CD4-positive, alpha-beta T cell treated with Interleukin-2 at 100 ng/mL for 4 hours (primary cell): Measurements from ENCODE around the gene CAAP1.
"Not testable (repeated sequence)": the region's sequence is repeated elsewhere in the genome, so short reads cannot be mapped to it uniquely, and the experiment has no call there.

Experiments
- DNase-seq: peaks from one replicate; pipeline ENCODE4 v3.0.0-alpha.2; 2020; ENCODE audit warnings: low spot score

The CAAP1 gene

DNA sequence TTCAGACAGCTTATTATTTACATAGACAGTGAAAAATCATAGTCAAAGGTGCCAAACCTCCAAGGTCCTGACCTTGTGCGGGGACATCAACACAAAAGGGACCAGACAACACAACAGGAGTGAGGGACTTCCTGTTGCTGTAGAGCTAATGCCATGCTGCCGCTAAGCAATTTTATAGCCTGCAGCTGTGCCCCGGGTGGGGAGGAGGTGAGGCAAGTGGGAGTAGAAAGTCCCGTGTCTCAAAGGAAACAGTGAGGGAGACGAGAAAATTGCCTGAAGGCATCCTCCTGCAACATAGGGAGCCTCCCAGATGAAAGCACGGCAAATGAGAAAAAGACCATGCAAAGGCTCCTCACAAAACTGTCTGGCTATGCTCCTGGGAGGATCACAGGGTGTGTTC, 58.8 kb downstream of the CAAP1 start:
- no peak for DNase-seq

GRCh38 chr9:26828391-26828955, 64.1 kb downstream of the CAAP1 start:
- DNase-seq = not testable (repeated sequence)

DNA sequence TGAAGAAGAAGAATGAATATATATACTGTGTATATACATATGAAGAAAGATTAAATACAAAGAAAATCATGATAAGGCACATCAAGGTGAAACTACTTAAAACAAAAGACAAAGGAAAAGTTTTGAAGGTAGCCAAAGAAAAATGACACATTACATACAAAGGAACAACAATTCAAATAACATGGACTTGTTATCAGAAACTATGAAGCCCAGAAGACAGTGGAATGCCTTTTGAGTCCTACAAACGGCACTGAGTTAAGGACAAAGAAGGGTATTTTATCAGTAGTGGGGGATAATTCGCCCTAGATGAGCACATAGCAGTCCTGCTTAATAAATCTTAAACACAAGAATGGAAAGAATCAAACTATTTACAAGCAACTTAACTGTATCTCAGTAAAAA, 77.8 kb downstream of the CAAP1 start:
- no peak for DNase-seq

- no peak for DNase-seq
Observed at GRCh38 chr9:26813247-26813646, 79.4 kb downstream of the CAAP1 start.

- no peak for DNase-seq
Observed at GRCh38 chr9:26812217-26812616, 80.4 kb downstream of the CAAP1 start.

- DNase-seq = no peak
Observed at GRCh38 chr9:26811106-26811505, 81.5 kb downstream of the CAAP1 start.

DNA sequence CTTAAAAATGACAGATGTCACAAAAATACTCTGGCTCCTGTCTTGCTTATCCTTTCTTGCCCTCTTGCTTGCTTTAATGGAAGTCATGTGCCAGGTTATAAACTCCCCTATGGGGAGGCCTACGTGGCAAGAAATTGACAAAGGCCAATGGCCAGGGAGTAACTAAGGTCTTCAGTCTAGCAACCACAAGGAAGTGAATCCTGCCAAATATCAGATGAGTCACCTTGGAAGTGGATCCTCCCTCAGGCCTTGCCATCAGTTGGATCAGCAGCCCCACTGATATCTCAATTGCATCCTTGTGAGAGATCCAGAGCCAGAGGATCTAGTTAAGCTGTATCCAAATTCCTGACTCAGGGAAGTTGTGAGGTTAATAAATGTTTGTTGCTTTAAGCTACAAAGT, 82.8 kb downstream of the CAAP1 start:
- no peak for DNase-seq

- no peak for DNase-seq
Observed at GRCh38 chr9:26807161-26807560, 85.4 kb downstream of the CAAP1 start.

GRCh38 chr9:26802921-26803320, 89.7 kb downstream of the CAAP1 start:
- DNase-seq = no peak

DNA sequence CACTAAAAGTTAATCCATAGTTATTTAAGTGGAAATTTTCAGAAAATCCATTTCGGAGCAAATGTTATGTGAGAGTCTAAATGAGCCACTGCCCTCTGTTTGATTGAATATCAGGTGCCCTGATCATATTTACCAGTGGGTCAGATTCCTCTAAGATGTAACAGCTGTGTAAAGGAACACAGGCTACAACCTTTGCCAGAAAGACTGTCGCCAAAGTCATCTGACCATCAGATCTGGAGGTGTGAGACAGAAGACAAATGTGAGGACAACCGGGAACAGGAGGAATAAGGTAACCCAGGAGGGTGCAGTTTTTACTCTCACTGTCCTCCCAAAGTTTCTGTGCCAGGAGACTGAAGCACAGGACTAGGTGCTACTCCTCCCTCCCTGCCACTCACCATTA, 90.8 kb downstream of the CAAP1 start:
- DNase-seq = no peak

DNA sequence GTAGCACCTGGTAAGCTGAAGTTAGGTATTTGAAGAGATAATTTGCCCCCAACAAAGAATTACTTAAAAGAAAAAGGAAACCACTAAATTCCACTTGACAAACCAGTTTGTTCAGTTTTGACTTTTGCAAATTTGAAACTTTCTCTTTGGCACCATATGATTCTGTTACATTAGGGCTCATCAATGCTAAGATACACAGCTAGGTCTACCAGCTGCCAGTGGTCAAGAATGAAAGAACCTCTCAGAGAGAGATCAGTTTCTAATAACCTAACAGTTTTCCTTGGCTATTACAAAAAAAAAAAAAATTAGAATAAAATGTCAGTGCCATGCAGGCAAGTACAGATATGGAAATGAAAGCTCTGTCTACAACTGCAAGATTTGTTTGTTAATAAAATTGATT, 92.3 kb downstream of the CAAP1 start:
- no peak for DNase-seq

DNA sequence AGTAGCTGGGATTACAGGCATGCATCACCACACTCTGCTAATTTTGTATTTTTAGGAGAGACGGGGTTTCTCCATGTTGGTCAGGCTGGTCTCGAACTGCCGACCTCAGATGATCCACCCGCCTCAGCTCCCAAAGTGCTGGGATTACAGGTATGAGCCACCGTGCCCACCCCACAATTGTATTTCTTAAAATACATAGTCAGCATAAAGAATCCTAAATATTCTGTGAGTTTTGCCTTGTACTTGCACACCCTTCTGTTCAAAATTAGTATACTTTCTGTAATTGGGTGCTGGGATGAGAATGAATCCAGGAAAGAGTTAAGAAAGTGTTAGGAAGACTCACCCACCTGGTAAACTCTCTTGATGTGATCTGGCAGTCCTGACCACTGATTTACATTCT, 101.3 kb downstream of the CAAP1 start:
- DNase-seq = no peak
